ENCODE results near the gene GCSH. TPM values are rescaled to one million over a fixed set of nuclear protein-coding genes. Genes with fewer than 3 reads are reported as not detected.
A peak's percentile ranks its signal among the peaks of the same experiment; 100 is the strongest.

The GCSH gene
- polyA plus RNA-seq, 3 donors: 0.77 to 2.0 (median 1.0) TPM

DNA sequence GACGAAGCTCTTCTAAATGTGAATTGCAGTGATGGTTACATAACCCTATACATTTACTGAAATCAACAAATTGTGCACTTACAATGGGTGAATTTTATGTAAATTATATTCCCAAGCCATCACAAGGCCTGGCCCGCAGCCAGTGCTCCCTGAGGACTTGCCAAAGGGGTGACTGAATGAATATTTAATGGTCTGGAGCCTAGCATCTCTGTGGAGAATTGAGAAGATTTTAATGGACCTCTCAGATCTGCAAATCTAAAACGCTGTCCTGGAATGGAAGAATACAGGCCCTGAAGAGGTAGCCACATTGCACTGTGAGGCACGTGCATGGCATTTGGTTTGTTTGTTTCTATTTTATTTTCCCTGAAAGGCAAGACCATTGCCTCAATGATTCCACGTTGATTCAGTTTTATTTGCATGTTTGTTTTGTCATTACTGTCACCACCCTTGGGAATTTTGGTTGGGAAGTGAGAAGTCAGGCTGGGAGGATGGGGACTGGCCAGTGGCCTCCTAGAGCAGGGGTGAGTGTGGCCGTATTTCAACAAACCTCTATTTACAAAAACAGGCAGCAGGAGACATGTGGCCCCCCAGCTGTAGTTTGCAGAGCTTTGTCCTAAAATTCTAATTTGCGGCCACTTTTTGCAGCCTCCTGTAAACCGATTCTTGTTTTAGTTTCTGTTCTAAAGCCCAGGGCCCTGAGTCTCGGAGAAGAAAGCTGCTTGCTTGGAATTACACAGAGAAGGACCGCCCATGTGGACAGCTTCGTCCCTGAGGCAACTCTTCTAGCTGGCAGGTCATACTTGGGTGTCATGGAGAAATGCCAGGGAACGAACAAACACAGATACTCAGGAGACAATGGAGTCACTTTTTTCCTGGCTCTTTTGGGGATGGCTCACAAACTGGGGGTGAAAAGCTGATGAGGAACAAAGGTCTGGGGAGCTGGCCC, 40.5 kb upstream of the GCSH start:
- no peaks in the 10 kb centered on the region for H3K79me2 ChIP-seq (ENCODE audit: insufficient read depth, low read length)
- TF ChIP-seq, protein P1, sequence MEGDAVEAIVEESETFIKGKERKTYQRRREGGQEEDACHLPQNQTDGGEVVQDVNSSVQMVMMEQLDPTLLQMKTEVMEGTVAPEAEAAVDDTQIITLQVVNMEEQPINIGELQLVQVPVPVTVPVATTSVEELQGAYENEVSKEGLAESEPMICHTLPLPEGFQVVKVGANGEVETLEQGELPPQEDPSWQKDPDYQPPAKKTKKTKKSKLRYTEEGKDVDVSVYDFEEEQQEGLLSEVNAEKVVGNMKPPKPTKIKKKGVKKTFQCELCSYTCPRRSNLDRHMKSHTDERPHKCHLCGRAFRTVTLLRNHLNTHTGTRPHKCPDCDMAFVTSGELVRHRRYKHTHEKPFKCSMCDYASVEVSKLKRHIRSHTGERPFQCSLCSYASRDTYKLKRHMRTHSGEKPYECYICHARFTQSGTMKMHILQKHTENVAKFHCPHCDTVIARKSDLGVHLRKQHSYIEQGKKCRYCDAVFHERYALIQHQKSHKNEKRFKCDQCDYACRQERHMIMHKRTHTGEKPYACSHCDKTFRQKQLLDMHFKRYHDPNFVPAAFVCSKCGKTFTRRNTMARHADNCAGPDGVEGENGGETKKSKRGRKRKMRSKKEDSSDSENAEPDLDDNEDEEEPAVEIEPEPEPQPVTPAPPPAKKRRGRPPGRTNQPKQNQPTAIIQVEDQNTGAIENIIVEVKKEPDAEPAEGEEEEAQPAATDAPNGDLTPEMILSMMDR (IDR thresholded peaks at IDR 0.05): no peak
- Mint-ChIP-seq H3K27me3 (ENCODE audit: low read depth in 3 of 3) (peaks cover 0 to 5% (median 0%) of the 10 kb centered on the region in 3 donors), H3K27ac (no peak overlapping the region), H3K9me3 (peaks cover 0 to 2% (median 0%) of the 10 kb centered on the region in 7 donors), H3K36me3 (no peaks in the 10 kb centered on the region), H3K4me1 (no peaks in the 10 kb centered on the region), H3K4me3 (peak overlapping the region in 1 of 2 donors; percentile 37)
- H2AFZ ChIP-seq (ENCODE audit: insufficient read depth, low read depth, low read length, poor library complexity, severe bottlenecking): no peak overlapping the region
- H3K9me3 ChIP-seq (replicated peaks in 1 of 2; ENCODE audit: control insufficient read depth in 1 of 2, insufficient read depth in 1 of 2, low read length in 2 of 2): no peaks in the 10 kb centered on the region
- 80% methylated on average over 8 of the region's 12 CpGs for WGBS (ENCODE audit: insufficient coverage)
- no peak overlapping the region for H3K27ac ChIP-seq (ENCODE audit: low read depth in 1 of 2, low read length in 2 of 2)
- H3K4me2 ChIP-seq (replicated peaks; ENCODE audit: extremely low read depth, low read length, poor library complexity, severe bottlenecking): no peak overlapping the region
- no peaks in the 10 kb centered on the region for H3K27me3 ChIP-seq (ENCODE audit: control insufficient read depth in 2 of 2, insufficient read depth in 2 of 2, low read length in 2 of 2)
- no peaks in the 10 kb centered on the region for H4K20me1 ChIP-seq (ENCODE audit: insufficient read depth, low read length)
- intact Hi-C loops (cut with micrococcal nuclease): no loop called here
- H3K9ac ChIP-seq (ENCODE audit: insufficient read depth, low read length, poor library complexity, severe bottlenecking): no peak overlapping the region
- DNase-seq: no peak
- H3K4me1 ChIP-seq (ENCODE audit: control insufficient read depth in 1 of 2, insufficient read depth in 2 of 2, low read length in 2 of 2): no peaks in the 10 kb centered on the region
- H3K4me3 ChIP-seq (replicated peaks in 1 of 3; ENCODE audit: low read depth in 2 of 3, low read length in 3 of 3): no peak overlapping the region
- no peaks in the 10 kb centered on the region for H3K36me3 ChIP-seq (replicated peaks in 1 of 2; ENCODE audit: control insufficient read depth in 1 of 2, insufficient read depth in 2 of 2, low read length in 2 of 2)

- H3K36me3 Mint-ChIP-seq: no peaks in the 10 kb centered on the region
- no peaks in the 10 kb centered on the region for H3K27me3 ChIP-seq (ENCODE audit: control insufficient read depth in 2 of 2, insufficient read depth in 2 of 2, low read length in 2 of 2)
- TF ChIP-seq, protein P1 (IDR thresholded peaks at IDR 0.05): no peak
- H3K4me3 Mint-ChIP-seq: no peak overlapping the region
- H3K36me3 ChIP-seq (replicated peaks in 1 of 2; ENCODE audit: control insufficient read depth in 1 of 2, insufficient read depth in 2 of 2, low read length in 2 of 2): no peaks in the 10 kb centered on the region
- peaks cover 2 to 11% (median 3%) of the 10 kb centered on the region in 3 donors for H3K27me3 Mint-ChIP-seq (ENCODE audit: low read depth in 3 of 3)
- 92% methylated on average over 4 of the region's 6 CpGs for WGBS (ENCODE audit: insufficient coverage)
- H3K4me1 ChIP-seq (ENCODE audit: control insufficient read depth in 1 of 2, insufficient read depth in 2 of 2, low read length in 2 of 2): no peaks in the 10 kb centered on the region
- H3K4me3 ChIP-seq (replicated peaks in 1 of 3; ENCODE audit: low read depth in 2 of 3, low read length in 3 of 3): no peak overlapping the region
- no peaks in the 10 kb centered on the region for H3K79me2 ChIP-seq (ENCODE audit: insufficient read depth, low read length)
- H3K27ac ChIP-seq (ENCODE audit: low read depth in 1 of 2, low read length in 2 of 2): no peak overlapping the region
- H3K9ac ChIP-seq (ENCODE audit: insufficient read depth, low read length, poor library complexity, severe bottlenecking): no peak overlapping the region
- intact Hi-C loops (cut with micrococcal nuclease): no loop called here
- no peak overlapping the region for H3K4me2 ChIP-seq (replicated peaks; ENCODE audit: extremely low read depth, low read length, poor library complexity, severe bottlenecking)
- peaks cover 0 to 5% (median 0%) of the 10 kb centered on the region in 7 donors for H3K9me3 Mint-ChIP-seq
- DNase-seq: no peak
- no peak overlapping the region for H3K27ac Mint-ChIP-seq
- no peaks in the 10 kb centered on the region for H4K20me1 ChIP-seq (ENCODE audit: insufficient read depth, low read length)
- H3K4me1 Mint-ChIP-seq: no peaks in the 10 kb centered on the region
- no peak overlapping the region for H2AFZ ChIP-seq (ENCODE audit: insufficient read depth, low read depth, low read length, poor library complexity, severe bottlenecking)
- H3K9me3 ChIP-seq (replicated peaks in 1 of 2; ENCODE audit: control insufficient read depth in 1 of 2, insufficient read depth in 1 of 2, low read length in 2 of 2): no peaks in the 10 kb centered on the region
These were observed 33.9 kb upstream of the GCSH start for GRCh38 chr16:81130126-81130525.

Measured in CD14-positive monocyte (primary cell).